Trophoblast cell (in vitro differentiated cells and primary cell): Measurements from ENCODE around the gene RPL39L.

Experiments used
- DNase-seq, 2 donors: peaks; one replicate each; pipeline ENCODE4 v3.0.0-alpha.2; 2016
- H2AFZ ChIP-seq: 2 replicates; pipeline ENCODE4 v1.6.1; 2013; ENCODE audit warnings: low read length, moderate library complexity, mild to moderate bottlenecking; ENCODE audit not compliant: insufficient read depth, poor library complexity
- H2AK5ac ChIP-seq: 2 replicates; pipeline ENCODE4 v1.6.1; 2013; ENCODE audit warnings: mild to moderate bottlenecking, low read length
- H2BK120ac ChIP-seq: 2 replicates; pipeline ENCODE4 v1.6.1; 2013; ENCODE audit warnings: low read length, mild to moderate bottlenecking, moderate library complexity; ENCODE audit not compliant: insufficient read depth, poor library complexity
- H2BK12ac ChIP-seq: 2 replicates; pipeline ENCODE4 v1.6.1; 2013; ENCODE audit warnings: mild to moderate bottlenecking, low read length, moderate library complexity
- H2BK5ac ChIP-seq: 2 replicates; pipeline ENCODE4 v1.6.1; 2013; ENCODE audit warnings: low read length, low read depth, moderate library complexity, mild to moderate bottlenecking; ENCODE audit not compliant: poor library complexity
- H3K14ac ChIP-seq: 2 replicates; pipeline ENCODE4 v1.6.1; 2013; ENCODE audit warnings: mild to moderate bottlenecking, low read length
- H3K18ac ChIP-seq: 2 replicates; pipeline ENCODE4 v1.6.1; 2013; ENCODE audit warnings: mild to moderate bottlenecking, low read length
- H3K23ac ChIP-seq: 2 replicates; pipeline ENCODE4 v1.6.1; 2013; ENCODE audit warnings: low read length
- H3K27ac ChIP-seq: 2 replicates; pipeline ENCODE4 v1.5.1; 2013; ENCODE audit warnings: low read depth, mild to moderate bottlenecking, inconsistent platforms, low read length, moderate library complexity
- H3K27me3 ChIP-seq: 2 replicates; pipeline ENCODE4 v1.6.1; 2013; ENCODE audit warnings: inconsistent platforms, mild to moderate bottlenecking, low read length, moderate library complexity; ENCODE audit not compliant: insufficient read depth
- H3K36me3 ChIP-seq, 2 experiments: 1 replicate in 1 of 2; 2 replicates in 1 of 2; pipeline ENCODE4 v1.6.1; 2013; ENCODE audit warnings: low read length in 2 of 2, mild to moderate bottlenecking in 2 of 2, moderate library complexity in 1 of 2; ENCODE audit not compliant: insufficient read depth in 2 of 2, control insufficient read depth in 1 of 2
- H3K4ac ChIP-seq: 2 replicates; pipeline ENCODE4 v1.6.1; 2013; ENCODE audit warnings: low read depth, mild to moderate bottlenecking, low read length, moderate library complexity
- H3K4me1 ChIP-seq, 2 experiments: 1 replicate in 1 of 2; 2 replicates in 1 of 2; pipeline ENCODE4 v1.6.1; 2013; ENCODE audit warnings: low read length in 2 of 2, mild to moderate bottlenecking in 2 of 2, moderate library complexity in 1 of 2; ENCODE audit not compliant: insufficient read depth in 2 of 2, control insufficient read depth in 1 of 2
- H3K4me2 ChIP-seq: 2 replicates; pipeline ENCODE4 v1.6.1; 2013; ENCODE audit warnings: inconsistent platforms, mild to moderate bottlenecking, low read length, moderate library complexity
- H3K4me3 ChIP-seq: 2 replicates; pipeline ENCODE4 v1.5.1; 2013; ENCODE audit warnings: mild to moderate bottlenecking, low read depth, low read length, inconsistent platforms
- H3K79me1 ChIP-seq: one replicate; pipeline ENCODE4 v1.6.1; 2013; ENCODE audit warnings: low read length
- H3K79me2 ChIP-seq: 2 replicates; pipeline ENCODE4 v1.6.1; 2013; ENCODE audit warnings: low read length, mild to moderate bottlenecking; ENCODE audit not compliant: control insufficient read depth, insufficient read depth, poor library complexity
- H3K9ac ChIP-seq: 2 replicates; pipeline ENCODE4 v1.6.1; 2013; ENCODE audit warnings: mild to moderate bottlenecking, low read length
- H3K9me3 ChIP-seq: 2 replicates; pipeline ENCODE4 v1.6.1; 2013; ENCODE audit warnings: low read depth, mild to moderate bottlenecking, control low read depth, inconsistent platforms, low read length; ENCODE audit not compliant: insufficient read depth
- H4K12ac ChIP-seq: 2 replicates; pipeline ENCODE4 v1.6.1; 2013; ENCODE audit warnings: low read depth, mild to moderate bottlenecking, low read length, moderate library complexity
- H4K8ac ChIP-seq: 2 replicates; pipeline ENCODE4 v1.6.1; 2013; ENCODE audit warnings: low read depth, mild to moderate bottlenecking, low read length, moderate library complexity
- H4K91ac ChIP-seq: one replicate; pipeline ENCODE4 v1.6.1; 2013; ENCODE audit warnings: low read depth, mild to moderate bottlenecking, low read length, moderate library complexity
- WGBS: extraction: QIAGEN DNeasy Blood & Tissue Kit; methylation state at CpG from one replicate; pipeline ENCODE4 v1.1.7; 2013; ENCODE audit warnings: missing lambda C conversion rate; ENCODE audit not compliant: insufficient read length, insufficient coverage; ENCODE audit errors: extremely low coverage; 5-methylcytosine and 5-hydroxymethylcytosine counted together

RPL39L gene

GRCh38 chr3:187101184-187102072 is 37.9 kb downstream of the RPL39L start:
- no peak overlapping the region for H3K4me2 ChIP-seq
- H3K27me3 ChIP-seq: no peaks in the 10 kb centered on the region
- H3K27ac ChIP-seq: no peak overlapping the region
- no peak overlapping the region for H2BK120ac ChIP-seq
- no peak overlapping the region for H4K91ac ChIP-seq
- H3K14ac ChIP-seq: no peak overlapping the region
- no peak overlapping the region for H4K12ac ChIP-seq
- H3K4ac ChIP-seq: no peak overlapping the region
- H4K8ac ChIP-seq: no peak overlapping the region
- H3K79me2 ChIP-seq: no peaks in the 10 kb centered on the region
- H2AK5ac ChIP-seq: no peak overlapping the region
- H2AFZ ChIP-seq: no peak overlapping the region
- peaks cover 0 to 4% of the 10 kb centered on the region in 2 experiments for H3K4me1 ChIP-seq
- no CpG with 5 or more reads among the region's 9 CpGs for WGBS
- H3K23ac ChIP-seq: no peak overlapping the region
- no peak overlapping the region for H2BK5ac ChIP-seq
- H3K36me3 ChIP-seq: no peaks in the 10 kb centered on the region
- no peak overlapping the region for H3K9ac ChIP-seq
- H3K4me3 ChIP-seq: no peak overlapping the region
- H3K18ac ChIP-seq: no peak overlapping the region
- peak in 1 of 2 donors; percentile 3 for DNase-seq
- H3K79me1 ChIP-seq: no peaks in the 10 kb centered on the region
- no peaks in the 10 kb centered on the region for H3K9me3 ChIP-seq
- H2BK12ac ChIP-seq: no peak overlapping the region

GRCh38 chr3:187098923-187099512 is 40.3 kb downstream of the RPL39L start:
- H2AFZ ChIP-seq: no peak overlapping the region
- WGBS: no CpG with 5 or more reads among the region's 2 CpGs

GRCh38 chr3:187093320-187093719 is 46.0 kb downstream of the RPL39L start:
- Histone ChIP-seq H3K9me3 (no peaks in the 10 kb centered on the region), H3K4me1 (no peaks in the 10 kb centered on the region), H3K36me3 (no peaks in the 10 kb centered on the region), H3K9ac (no peak overlapping the region), H4K91ac (no peak overlapping the region), H2BK120ac (no peak overlapping the region), H3K4me3 (no peak overlapping the region), H3K4ac (no peak overlapping the region), H3K27ac (no peak overlapping the region), H2BK5ac (no peak overlapping the region), H3K14ac (no peak overlapping the region), H3K18ac (no peak overlapping the region), H2AFZ (no peak overlapping the region), H4K12ac (no peak overlapping the region), H3K79me2 (no peaks in the 10 kb centered on the region), H2AK5ac (no peak overlapping the region), H4K8ac (no peak overlapping the region), H3K4me2 (no peak overlapping the region), H3K79me1 (no peaks in the 10 kb centered on the region), H3K27me3 (no peaks in the 10 kb centered on the region), H3K23ac (no peak overlapping the region), H2BK12ac (no peak overlapping the region)
- WGBS: no CpG with 5 or more reads among the region's 1 CpG
- no peak for DNase-seq

More at GRCh38 chr3:187098923-187099512, 40.3 kb downstream of the RPL39L start:
- H3K9ac ChIP-seq: no peak overlapping the region
- H3K4me2 ChIP-seq: no peak overlapping the region
- H2AK5ac ChIP-seq: no peak overlapping the region
- no peak overlapping the region for H4K8ac ChIP-seq
- H3K4ac ChIP-seq: no peak overlapping the region
- H2BK120ac ChIP-seq: no peak overlapping the region
- no peak overlapping the region for H3K14ac ChIP-seq
- H2BK5ac ChIP-seq: no peak overlapping the region
- no peaks in the 10 kb centered on the region for H3K9me3 ChIP-seq
- DNase-seq: peak in 1 of 2 donors; percentile 17
- H3K23ac ChIP-seq: no peak overlapping the region
- H3K27ac ChIP-seq: no peak overlapping the region
- no peak overlapping the region for H4K91ac ChIP-seq
- H2BK12ac ChIP-seq: no peak overlapping the region
- no peaks in the 10 kb centered on the region for H3K36me3 ChIP-seq
- H3K79me2 ChIP-seq: no peaks in the 10 kb centered on the region
- no peak overlapping the region for H3K18ac ChIP-seq
- H3K4me3 ChIP-seq: no peak overlapping the region
- H3K79me1 ChIP-seq: no peaks in the 10 kb centered on the region
- H4K12ac ChIP-seq: no peak overlapping the region
- no peaks in the 10 kb centered on the region for H3K27me3 ChIP-seq
- peaks cover 0 to 4% of the 10 kb centered on the region in 2 experiments for H3K4me1 ChIP-seq

GRCh38 chr3:187088701-187089100 is 50.6 kb downstream of the RPL39L start:
- Histone ChIP-seq H4K91ac (no peak overlapping the region), H3K4me2 (no peak overlapping the region), H2BK12ac (no peak overlapping the region), H3K23ac (no peak overlapping the region), H3K27ac (no peak overlapping the region), H3K79me2 (no peaks in the 10 kb centered on the region), H2BK5ac (no peak overlapping the region), H2AFZ (no peak overlapping the region), H4K8ac (no peak overlapping the region), H4K12ac (no peak overlapping the region), H3K4ac (no peak overlapping the region), H3K9ac (no peak overlapping the region), H2BK120ac (no peak overlapping the region), H3K4me1 (no peaks in the 10 kb centered on the region), H3K79me1 (no peaks in the 10 kb centered on the region), H2AK5ac (no peak overlapping the region), H3K4me3 (no peak overlapping the region), H3K18ac (no peak overlapping the region), H3K27me3 (no peaks in the 10 kb centered on the region), H3K9me3 (no peaks in the 10 kb centered on the region), H3K36me3 (no peaks in the 10 kb centered on the region), H3K14ac (no peak overlapping the region)
- WGBS: no CpG with 5 or more reads among the region's 1 CpG
- DNase-seq: no peak
